Islet precursor cell (in vitro differentiated cells): ENCODE results near the gene TSSC4.
"Not testable (repeated sequence)": the region's sequence is repeated elsewhere in the genome, so short reads cannot be mapped to it uniquely, and the experiment has no call there.

Source experiments
- DNase-seq: peaks from one replicate; pipeline ENCODE4 v3.0.0-alpha.2; 2018

The TSSC4 gene

DNA sequence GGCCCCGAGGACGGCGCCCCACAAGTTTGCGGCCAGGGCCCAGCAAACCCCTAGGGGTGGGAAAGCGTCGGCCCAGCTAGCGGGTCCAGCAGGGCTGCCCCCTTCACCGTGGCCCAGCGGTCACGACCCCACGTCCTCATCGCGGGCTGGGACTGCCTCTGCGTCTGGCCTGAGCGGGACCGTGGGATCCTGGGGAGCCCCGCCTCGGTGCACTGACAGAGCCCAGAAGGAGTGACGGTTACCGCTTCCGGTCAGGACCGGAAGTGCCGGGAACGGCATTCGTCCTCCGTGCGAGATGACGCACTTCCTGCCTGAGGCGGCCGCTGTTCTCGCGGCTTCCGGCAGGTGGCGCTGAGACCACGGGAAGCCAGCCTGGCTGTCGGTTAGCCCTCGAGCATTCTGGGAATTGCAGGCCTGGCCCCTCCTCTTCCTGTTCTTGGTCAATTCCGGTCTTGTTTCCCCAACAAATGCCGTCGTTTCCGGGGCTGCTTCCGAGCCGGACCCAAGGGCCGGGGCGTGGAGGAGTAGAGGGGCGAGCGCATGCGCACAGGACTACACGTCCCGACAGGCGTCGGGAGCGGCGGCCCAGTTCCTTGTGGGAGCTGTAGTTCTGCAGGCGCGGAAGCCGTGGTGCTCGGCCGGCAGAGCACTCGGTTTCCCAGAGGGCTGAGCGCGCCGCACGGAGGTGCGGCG, at the start of gene TSSC4:
Gene TSSC4 (plus strand): TSS at position 682 of the 693 bp plus-strand sequence. CDS start 1,884 bp downstream, outside the sequence.
- DNase-seq: peak; percentile 100

DNA sequence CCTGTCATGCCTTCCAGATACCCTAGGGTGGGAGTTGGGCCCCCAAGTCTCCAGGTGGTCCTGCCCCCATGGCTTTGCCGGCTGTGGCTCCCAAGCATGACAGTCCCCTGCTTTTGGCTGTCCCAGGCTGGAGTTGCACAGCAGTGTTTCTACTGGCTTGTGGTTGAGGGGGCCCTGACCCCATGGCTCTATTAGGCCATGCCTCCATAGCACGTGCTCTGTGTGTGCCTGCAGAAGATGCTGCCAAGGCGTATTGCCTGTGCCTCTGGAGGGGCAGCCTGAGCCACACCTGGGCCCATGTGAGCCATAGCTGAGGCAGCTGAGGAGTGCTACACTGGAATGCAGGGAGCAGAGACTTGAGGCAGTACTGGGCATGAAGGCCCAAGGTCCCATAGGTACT, 48.8 kb upstream of the TSSC4 start:
- no peak for DNase-seq

DNA sequence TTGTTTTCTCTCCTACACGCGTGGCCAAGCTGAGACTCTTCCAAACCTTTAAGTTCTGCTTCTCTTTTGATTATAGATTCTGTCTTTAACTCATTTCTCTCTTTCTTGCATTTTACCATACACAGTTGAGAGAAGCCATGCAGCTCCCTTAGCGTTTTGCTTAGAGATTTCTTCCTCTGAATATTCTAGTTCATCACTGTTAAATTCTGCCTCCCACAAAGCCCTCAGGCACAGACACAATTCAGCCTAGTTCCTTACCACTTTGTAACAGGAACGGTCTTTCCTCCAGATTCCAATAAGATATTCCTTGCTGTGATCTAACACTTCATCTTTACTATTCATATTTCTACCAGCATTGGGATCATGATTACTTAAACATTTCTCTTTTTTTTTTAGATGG, 48.1 kb upstream of the TSSC4 start:
- DNase-seq: no peak

DNA sequence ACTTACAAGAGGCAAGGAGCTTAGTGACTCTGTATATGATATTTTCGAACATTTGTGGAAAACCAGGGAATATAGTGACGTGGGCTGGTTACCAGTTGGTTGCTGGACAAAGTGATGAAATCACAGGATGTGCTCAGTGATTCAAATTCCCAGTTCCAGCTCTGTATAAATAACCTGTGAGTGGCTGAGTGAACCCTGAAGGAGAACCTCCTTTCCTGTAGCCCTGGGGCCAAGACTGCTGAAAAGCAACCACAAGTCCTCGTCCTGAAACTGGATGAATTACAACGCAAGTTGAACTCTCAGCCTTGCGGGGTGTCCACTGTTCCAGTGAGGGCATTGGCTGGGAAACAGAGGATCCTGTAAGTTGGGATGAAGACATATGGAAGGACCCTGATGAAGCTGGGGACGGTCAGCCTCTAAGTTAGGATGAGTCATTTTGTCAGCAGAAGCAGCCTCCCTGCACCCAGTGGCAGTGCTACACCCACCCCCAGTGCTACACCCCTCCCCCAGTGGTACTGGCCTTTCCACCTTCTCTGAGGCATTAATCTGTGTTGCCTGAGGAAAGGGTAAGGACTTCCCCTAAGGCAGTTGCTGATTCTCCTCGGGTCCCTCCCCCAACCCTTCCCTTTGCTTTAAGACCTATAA, 45.4 kb upstream of the TSSC4 start:
- DNase-seq: no peak

DNA sequence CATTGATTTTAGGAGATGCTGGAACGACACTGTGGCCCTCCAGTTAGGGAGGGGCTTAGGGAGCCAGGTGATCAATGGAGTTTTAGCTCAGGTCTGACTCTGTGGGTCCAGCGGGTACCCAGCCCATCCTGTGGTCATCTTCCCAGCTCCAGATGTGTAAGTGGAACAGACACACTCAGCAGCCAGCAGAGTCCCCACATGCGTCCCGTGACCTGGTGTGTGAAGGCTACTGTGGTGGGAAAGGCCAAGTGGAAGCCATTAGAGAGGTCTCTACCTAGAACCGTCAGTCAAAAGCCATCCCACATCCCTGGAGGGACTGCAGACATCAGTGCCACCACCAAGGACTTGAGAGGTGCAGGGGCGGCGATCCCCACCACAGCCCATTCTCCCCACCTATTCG, 43.3 kb upstream of the TSSC4 start:
- DNase-seq: no peak

DNA sequence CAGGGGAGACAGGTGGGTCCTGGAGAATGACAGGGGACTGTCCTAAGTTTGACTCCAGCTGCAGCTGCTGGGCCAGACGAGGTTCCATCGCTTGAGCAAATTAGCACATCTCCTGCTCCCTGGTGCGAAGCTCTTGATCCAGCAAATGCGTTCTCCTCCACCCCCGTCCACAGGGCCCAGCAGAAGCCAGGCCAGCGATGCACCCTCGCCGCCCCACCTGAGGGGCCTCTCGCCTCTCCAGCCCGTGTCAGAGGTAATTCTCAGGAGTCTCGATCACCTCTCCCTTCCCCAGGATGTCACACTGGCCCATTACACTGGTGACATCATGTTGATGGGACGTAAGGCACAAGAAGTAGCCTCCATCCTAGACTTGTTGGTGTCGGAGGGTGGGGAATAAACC, 42.9 kb upstream of the TSSC4 start:
- DNase-seq: not testable (repeated sequence)

DNA sequence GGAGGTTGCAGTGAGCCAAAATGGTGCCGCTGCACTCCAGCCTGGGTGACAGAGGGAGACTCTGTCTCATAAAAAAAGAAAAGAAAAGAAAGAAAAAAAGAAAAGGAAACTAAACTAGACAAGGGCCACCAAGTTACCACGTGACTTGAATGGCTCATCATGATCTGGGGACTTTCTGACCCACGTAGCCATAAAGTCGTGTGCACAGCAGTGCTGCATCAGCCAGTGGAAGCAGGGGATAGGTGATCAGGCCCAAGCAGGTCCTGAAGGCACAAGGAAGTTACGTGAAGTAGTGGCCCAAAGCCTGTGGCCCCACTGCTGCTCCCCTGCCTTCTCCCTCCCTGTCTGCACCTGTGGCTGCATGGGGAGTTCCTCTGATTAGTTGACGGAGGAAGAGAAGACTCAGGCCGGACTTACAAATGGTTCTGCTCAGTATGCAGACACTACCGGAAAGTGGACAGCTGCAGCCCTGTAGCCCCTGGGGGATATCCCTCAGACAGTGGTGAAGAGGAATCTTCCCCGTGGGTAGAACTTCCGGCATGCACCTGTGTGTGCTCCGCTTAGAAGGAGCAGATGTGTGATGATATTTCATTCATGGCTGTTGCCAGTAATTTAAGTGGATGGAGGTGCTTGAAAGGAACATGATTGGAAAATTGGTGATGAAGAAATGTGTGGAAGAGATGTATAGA, 41.7 kb upstream of the TSSC4 start:
- no peak for DNase-seq

DNA sequence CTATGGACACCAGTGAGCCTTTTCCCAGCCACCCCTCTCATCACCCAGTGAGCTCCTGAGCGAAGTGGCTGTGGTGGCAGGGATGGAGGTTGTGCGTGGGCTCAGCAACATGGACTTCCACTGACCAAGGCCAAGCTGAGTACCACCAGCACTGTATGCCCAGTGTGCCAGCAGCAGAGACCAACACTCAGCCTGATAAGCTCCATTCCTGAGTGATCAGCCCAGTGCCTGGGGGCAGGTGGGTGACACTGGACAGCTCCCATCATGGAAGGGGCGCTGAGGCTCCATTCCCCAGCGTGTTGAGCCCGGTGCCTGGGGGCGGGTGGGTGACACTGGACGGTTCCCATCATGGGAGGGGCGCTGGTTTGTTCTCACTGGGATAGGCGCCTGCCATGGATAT, 41.0 kb upstream of the TSSC4 start:
- no peak for DNase-seq

DNA sequence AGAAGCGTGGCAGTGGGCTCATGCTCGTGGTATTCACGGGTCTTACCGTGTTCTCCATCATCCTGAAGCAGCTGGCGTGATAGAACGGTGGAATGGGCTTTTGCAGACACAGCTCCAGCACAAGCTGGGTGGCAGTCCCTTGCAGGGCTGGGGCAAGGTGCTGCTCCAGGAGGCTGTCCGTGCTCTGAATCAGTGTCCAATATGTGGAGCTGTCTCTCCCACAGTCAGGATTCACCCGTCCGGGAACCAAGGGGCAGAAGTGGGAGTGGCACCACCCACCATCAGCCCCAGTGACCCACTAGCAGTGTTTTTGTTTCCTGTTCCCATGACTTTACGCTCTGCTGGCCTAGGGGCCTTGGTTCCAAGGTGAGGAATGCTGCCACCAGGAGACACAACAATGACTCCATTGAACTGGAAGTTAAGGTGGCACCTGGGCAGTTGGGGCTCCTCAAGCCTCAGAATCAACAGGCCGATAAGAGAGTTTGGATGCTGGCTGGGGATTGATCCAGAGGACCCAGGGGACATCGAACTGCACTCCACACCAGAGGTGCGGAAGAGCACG, 40.4 kb upstream of the TSSC4 start:
- no peak for DNase-seq

DNA sequence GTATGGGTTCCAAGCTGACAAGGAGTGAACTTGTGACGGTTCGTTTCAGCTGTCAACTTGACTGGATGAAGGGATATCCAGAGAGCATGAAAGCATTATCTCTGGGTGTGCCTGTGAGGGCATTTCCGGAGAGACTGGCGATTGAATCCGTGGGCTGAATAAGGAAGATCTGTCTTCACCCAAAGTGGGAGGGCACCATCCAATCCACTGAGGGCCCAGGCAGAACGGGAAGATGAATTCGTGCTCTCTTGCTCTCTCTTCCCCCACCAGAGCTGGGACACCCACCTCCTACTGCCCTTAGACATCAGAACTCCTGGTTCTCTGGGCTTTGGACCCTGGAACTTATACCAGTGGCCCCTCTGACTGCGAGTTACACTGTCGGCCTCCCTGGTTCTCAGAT, 39.0 kb upstream of the TSSC4 start:
- no peak for DNase-seq

DNA sequence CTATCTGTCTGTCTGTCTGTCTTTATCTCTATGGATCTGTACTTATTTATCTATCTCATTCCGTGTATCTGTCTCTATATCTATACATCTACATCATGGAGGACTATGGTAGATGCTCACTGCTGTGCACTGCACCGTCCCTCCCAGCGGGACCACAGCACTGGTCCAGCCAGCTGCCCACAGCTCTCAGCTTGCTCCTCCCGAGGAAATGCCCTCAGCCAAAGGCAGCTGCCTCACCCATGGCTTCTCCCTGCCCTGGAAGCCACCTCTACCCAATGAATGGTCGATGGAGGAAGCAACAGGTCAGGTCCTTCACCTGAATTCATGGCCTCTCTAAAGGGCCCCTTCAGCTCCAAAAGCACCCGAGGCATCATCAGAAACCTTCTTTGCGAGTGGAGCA, 38.1 kb upstream of the TSSC4 start:
- no peak for DNase-seq

DNA sequence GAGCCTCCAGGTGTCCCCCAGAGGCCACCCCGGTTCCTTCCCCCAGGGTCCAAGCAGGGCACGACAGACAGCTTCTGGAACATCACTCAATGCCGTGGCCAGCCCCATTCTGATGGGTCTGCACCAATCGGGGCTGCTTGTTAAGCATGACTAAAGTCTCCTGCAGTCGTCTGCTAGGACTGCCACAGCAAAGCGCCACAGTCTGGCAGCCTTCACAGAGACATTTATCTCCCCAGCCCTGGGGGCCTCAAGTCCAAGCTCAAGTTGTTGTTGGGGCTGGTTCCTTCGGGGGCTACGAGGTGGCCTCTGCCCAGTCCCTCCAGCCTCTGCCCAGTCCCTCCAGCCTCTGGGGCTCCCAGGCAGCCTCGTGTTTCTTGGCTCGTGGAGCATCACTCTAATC, 37.4 kb upstream of the TSSC4 start:
- no peak for DNase-seq

DNA sequence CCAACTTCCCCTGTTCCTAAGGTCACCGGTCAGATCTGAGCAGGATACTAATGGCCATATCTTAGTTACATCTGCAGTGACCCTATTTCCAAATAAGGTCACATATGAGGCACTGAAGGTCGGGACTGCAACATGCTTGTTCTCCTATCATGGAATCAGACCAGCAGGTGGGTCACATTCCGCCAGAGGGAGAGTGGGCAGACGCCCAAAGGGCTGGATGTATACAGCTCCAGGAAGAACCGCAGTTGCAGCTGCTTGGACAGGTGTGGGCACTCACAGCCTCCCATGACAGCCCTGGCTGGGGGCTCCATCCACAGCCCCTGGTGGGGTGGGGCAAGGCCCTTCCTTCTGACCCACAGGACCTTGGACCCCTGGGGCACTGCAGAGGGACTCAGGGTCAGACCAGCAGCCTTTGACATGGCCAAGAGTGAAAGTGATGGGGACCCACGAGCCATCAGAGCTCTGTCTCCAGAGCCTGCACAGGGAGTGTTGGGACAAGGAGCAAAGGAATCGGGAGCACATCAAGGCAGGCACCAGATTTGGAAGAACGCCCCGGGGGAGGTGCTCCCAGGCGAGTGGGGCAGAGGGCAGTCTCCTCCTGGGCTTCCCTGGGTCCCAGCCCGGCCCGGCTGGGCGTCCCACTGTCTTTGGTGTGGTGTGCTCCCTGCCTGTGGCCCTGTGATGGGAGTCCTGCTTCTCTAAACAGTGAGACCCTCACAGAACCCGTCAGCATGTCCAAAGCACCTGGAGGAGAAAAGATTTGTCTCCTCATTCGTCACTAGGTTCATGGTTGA, 36.8 kb upstream of the TSSC4 start:
- no peak for DNase-seq

DNA sequence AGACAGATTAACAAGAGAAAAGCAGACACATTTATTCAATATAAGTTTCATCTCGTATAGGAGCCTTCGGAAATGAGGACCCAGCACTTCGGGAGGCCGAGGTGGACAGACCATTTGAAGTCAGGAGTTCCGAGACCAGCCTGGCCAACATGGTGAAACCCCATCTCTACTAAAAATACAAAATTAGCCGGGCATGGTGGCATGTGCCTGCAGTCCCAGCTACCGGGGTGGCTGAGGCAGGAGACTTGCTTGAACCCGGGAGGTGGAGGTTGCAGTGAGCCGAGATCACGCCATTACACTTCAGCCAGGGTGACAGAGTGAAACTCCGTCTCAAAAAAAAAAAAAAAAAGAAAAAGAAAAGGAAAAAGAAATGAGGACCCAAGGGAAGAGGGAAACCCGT, 36.2 kb upstream of the TSSC4 start:
- DNase-seq: not testable (repeated sequence)

DNA sequence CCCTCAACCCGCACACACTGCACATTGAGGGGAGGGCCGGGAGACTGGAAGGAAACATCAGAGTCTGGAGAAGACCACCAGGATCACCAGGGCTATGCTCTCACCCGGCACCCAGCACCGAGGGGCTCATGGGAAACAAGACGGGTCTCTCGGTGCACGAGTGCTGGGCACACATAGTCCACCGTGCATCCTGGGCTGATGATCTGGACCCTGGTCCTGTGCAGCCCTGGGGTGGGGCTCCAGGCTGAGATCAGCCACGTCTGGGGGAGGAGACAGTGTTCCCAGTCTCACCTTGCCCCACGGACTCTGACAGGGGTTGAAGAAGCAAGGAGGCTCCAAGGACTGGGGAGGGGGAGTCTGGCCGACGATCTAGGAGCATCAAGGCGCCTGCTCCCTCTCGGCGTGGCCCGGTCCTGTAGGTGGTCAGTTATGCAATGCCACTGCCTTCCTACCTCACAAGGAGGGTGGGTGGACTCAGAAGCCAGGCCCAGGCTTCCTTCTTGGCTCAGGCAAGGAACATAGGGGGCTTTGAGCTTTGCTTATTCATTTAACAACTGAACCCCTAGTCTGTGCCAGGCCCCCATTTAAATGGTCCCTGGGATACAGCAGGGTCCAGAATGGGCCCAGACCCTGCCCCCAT, 34.9 kb upstream of the TSSC4 start:
- DNase-seq: no peak

DNA sequence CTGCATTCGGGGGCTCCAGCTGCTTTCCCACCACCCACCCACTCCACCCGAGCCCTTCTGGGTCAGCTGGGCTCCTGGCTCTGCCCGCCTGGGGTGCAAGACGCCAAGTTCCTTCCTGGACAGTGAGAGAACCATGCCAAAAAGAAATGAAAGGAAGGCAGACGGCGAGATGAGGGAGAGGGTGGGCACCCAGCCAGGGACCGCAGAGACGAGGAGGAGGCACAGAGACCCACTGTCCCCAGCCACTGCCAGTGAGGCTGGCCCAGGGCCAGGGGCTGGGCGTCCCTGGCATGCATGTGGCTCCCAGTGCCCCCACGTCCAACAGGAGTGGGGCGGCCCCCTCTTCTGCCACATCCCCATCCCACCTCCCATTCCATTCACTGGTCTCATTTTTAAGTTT, 34.3 kb upstream of the TSSC4 start:
- no peak for DNase-seq

DNA sequence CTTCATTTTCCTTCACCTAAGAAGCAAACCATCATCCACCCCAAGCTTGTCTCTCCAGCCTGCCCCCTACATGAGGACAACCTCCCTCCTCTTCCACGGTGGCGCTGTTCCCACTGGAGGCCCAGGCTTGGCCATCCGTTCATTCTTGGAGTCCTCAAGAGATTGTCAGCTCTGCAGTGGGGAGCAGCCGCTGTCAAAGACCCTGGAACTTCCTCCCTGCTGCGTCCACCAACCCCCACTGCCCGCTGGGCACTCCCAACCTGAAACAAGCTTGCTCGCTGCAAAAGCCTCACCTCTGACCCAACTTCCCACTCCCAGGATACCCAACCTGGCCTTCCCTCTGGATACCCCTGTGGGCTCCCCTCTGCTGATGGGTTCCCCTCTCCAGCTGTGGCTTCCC, 33.8 kb upstream of the TSSC4 start:
- DNase-seq: no peak

DNA sequence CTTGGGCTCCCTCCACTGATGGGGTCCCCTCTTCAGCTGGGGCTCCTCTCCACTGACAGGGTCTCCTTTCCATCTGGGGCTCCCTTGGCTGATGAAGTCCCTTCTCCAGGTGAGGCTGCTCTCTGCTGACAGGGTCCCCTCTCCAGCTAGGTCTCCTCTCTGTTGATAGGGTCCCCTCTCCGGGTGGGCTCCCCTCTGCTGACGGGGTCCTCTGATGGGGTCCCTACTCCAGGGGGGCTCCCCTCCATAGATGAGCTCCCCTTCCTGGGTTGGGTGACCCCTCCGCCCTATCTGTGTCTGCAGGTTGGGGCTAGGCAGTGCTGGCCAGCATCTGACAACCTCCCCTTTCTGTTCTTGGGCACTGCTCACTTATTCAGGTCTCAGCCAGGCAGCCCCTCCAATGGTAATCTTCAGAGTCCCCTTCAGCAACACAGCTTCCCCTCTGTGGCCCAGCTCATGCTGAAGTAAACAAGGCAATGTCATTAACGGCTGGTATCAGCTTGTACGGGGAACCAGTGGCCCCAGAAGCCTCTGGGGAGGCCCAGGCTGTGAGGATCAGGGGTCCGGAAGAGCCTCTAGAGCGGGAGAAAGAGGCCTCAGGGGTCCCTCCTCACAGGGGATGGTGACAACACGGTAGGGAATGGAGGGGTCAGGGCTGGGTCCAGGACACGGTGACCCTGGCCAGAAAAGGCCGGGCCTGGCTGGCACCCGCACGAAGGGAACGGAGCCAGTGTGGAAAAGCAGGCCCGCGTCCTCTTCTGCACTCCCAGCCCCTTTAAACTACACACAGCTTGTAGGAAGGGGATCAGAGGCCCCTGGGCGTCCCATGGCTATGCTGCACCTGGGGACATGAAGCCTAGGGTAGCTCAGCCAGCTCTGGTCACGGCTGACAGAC, 33.0 kb upstream of the TSSC4 start:
- no peak for DNase-seq

DNA sequence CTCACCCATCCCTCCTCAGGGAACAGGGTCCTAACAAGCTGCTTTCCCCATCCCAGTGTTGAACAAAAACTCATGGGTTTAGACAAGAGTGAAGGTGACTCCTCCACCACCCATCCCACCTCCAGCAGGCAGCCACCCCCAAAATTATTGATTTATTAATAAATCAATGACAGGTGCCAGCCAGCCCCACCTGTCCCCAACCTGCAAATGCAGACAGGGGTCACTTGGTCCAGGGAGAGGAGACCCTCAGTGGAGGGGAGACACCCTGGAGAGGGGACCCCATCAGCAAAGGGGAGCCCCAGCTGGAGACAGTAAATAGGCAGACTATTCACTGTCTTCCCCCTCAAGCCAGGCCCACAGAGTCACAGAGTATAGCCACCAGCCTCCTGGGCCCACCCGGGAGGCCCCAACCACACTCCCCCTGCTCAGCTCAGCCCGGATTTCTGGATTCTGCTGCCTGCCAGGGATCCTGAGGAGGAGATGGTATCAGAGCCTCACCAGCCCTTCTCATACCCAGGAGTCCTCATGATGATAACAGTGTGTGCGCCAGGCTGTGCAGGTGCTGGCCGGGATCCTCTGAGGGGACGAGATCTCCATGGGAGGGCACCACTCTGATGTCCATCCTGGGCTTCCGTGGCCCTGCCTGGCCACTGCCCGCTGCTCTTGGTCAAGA, 32.2 kb upstream of the TSSC4 start:
- no peak for DNase-seq

DNA sequence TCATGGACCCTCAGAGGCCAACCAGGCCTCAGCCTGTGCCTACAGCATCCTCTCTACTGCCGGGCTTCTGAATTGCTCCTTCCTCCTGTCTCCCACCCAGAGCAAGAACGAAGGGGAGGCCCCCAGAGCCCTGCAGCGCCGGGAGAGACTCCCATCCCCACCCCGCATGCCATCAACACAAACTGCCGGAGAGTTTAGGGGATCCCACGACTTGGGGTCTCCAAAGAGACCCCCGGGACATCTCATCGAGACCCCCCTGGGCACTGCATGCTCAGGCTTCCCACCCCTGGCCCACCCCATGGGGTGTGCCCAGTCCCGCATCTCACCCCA, 31.7 kb upstream of the TSSC4 start:
- DNase-seq: no peak

DNA sequence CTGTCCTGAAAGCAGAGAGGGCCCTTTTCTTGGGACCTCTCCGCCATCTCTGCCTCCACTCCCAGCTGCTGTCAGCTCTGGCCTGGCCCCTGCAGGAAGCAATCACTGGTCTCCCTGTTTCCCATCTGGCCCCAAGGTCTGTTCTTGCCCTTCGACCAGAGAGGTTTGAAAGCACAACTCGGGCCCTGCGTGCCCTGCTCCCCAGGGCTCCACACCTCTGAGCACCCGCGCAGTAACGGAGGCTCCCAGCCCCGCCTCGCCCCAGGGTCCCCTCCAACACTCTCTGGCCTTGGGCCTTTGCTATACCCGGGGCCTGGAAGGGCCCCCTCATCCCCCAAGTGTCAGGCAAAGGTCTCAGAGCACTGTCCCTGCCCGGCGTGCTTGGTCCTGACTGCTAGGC, 31.2 kb upstream of the TSSC4 start:
- no peak for DNase-seq
